Measurements from ENCODE around the gene THY1.
"Not testable (repeated sequence)": the region's sequence is repeated elsewhere in the genome, so short reads cannot be mapped to it uniquely, and the experiment has no call there.

The THY1 gene

GRCh38 chr11:119417726-119418540, 5.0 kb downstream of the THY1 start:
- DNase-seq, result no peak

GRCh38 chr11:119416606-119417580, 6.1 kb downstream of the THY1 start:
- DNase-seq, result no peak

GRCh38 chr11:119415966-119416365, 7.0 kb downstream of the THY1 start:
- no peak for DNase-seq

- DNase-seq, result no peak
Measured at GRCh38 chr11:119415517-119415916, 7.5 kb downstream of the THY1 start.

- DNase-seq, result no peak
Measured at GRCh38 chr11:119414734-119415133, 8.2 kb downstream of the THY1 start.

GRCh38 chr11:119414321-119414720, 8.7 kb downstream of the THY1 start:
- DNase-seq, result no peak

GRCh38 chr11:119412072-119412471, 10.9 kb downstream of the THY1 start:
- DNase-seq, result no peak

GRCh38 chr11:119410501-119410900, 12.5 kb downstream of the THY1 start:
- no peak for DNase-seq

GRCh38 chr11:119409731-119410130, 13.2 kb downstream of the THY1 start:
- no peak for DNase-seq

- DNase-seq, result no peak
Measured at GRCh38 chr11:119406005-119406404, 17.0 kb downstream of the THY1 start.

GRCh38 chr11:119405448-119405847, 17.5 kb downstream of the THY1 start:
- not testable (repeated sequence) for DNase-seq

- DNase-seq, result no peak
Measured at GRCh38 chr11:119404872-119405271, 18.1 kb downstream of the THY1 start.

GRCh38 chr11:119403021-119403420, 20.0 kb downstream of the THY1 start:
- DNase-seq, result no peak

- DNase-seq, result no peak
Measured at GRCh38 chr11:119402470-119402869, 20.5 kb downstream of the THY1 start.

- DNase-seq, result no peak
Measured at GRCh38 chr11:119400860-119401259, 22.1 kb downstream of the THY1 start.

GRCh38 chr11:119397740-119398139, 25.2 kb downstream of the THY1 start:
- DNase-seq, result no peak

- no peak for DNase-seq
Measured at GRCh38 chr11:119396835-119397234, 26.1 kb downstream of the THY1 start.

- DNase-seq, result no peak
Measured at GRCh38 chr11:119391275-119391674, 31.7 kb downstream of the THY1 start.

GRCh38 chr11:119389611-119390254, 33.2 kb downstream of the THY1 start:
- peak in 1 of 2 experiments; percentile 25 for DNase-seq

- DNase-seq, result no peak
Measured at GRCh38 chr11:119388103-119388502, 34.9 kb downstream of the THY1 start.

GRCh38 chr11:119384332-119384731, 38.6 kb downstream of the THY1 start:
- DNase-seq, result no peak

- not testable (repeated sequence) for DNase-seq
Measured at GRCh38 chr11:119382513-119382912, 40.5 kb downstream of the THY1 start.

GRCh38 chr11:119382101-119382500, 40.9 kb downstream of the THY1 start:
- DNase-seq, result no peak
